Activated CD4-positive, alpha-beta T cell treated with anti-CD3 and anti-CD28 coated beads, Interleukin-2, amount 10 ng/mL, durations not matched to agents 24 days and 14 days (primary cell): Measurements from ENCODE around the gene DVL1. TPM values are rescaled to one million over a fixed set of nuclear protein-coding genes. Genes with fewer than 3 reads are reported as not detected.

Source experiments
- DNase-seq: peaks from one replicate; pipeline ENCODE4 v3.0.0; 2022
- H3K27ac Mint-ChIP-seq: one replicate; pipeline ENCODE4 v1.8.0; 2022; ENCODE audit warnings: mild to moderate bottlenecking, mixed read lengths
- H3K27me3 Mint-ChIP-seq: one replicate; pipeline ENCODE4 v1.8.0; 2022; ENCODE audit warnings: mixed read lengths
- H3K36me3 Mint-ChIP-seq: one replicate; pipeline ENCODE4 v1.8.0; 2022; ENCODE audit warnings: low read depth, mild to moderate bottlenecking, mixed read lengths
- H3K4me1 Mint-ChIP-seq: one replicate; pipeline ENCODE4 v1.8.0; 2021; ENCODE audit warnings: mixed read lengths
- H3K4me3 Mint-ChIP-seq: one replicate; pipeline ENCODE4 v1.8.0; 2022; ENCODE audit warnings: mild to moderate bottlenecking, moderate library complexity, mixed read lengths
- H3K9me3 Mint-ChIP-seq: one replicate; pipeline ENCODE4 v1.8.0; 2021; ENCODE audit warnings: mixed read lengths
- intact Hi-C: fragments of 100-400 bp; cut with micrococcal nuclease; formaldehyde crosslinking; loops from one replicate; pipeline ENCODE4 v1.15.1; 2023
- total RNA-seq: library from RNA; stranded (reverse); gene quantifications from 2 replicates; pipeline ENCODE4 v1.2.3, GENCODE V29; 2022

The DVL1 gene
- total RNA-seq, 1 donor from 2014 or later = 65.9 TPM

DNA sequence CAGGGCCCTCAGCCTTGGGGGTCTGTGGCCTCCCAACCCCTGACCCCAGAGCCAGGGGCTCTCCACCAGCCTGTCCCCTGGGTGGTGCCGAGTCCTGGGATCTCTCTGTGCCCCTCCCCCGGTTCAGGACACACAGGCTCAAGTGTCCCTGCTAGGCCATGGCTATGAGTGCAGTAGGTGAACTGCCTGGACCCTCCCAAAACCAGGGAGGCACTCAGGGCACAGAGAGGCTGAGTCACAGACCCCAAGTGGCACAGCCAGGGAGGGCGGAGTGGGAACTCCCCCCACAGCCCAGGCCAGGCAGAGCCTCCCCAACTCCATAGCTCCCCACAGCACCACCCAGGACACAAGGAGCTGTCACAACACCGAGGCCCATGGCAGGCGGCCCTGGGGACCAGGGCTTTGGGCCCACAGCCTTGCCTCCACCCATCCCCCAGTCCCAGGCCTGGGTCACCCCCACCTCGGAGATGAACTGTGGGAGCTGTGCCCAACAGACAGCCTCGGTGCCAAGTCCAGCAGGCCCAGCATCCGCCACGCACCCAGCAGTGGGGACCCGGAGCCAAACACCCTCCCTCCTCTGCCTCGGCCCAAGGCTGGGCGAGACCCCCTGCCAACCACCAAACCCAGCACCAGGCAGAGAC is 3.2 kb downstream of the DVL1 start:
- Mint-ChIP-seq H3K9me3 (no peaks in the 10 kb centered on the region), H3K4me3 (no peak overlapping the region), H3K27me3 (no peaks in the 10 kb centered on the region), H3K36me3 (peaks cover 4% of the 10 kb centered on the region), H3K4me1 (peaks cover 12% of the 10 kb centered on the region), H3K27ac (no peak overlapping the region)
- no peak for DNase-seq
- intact Hi-C loops = no loop called here

DNA sequence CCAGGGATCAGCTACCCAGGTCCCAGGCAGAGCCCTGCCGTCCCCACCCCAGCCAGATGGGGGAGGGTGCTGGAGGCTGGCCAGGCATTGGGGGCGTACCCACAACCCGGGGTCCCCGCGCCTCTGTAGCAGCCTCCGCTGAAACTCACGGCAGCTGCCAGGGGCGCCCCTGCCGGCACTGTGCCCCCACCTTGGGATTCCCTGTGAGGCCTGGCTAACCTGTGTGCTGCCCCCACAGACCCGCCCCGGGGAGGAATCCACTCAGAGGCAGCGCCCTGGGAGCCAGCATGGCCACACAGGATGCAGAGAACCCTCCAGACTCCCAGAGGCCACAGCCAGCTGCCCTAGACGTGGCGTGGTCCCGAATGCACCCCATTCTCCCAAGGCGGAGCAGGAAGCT is 3.8 kb downstream of the DVL1 start:
- no peak overlapping the region for H3K4me3 Mint-ChIP-seq
- peaks cover 12% of the 10 kb centered on the region for H3K4me1 Mint-ChIP-seq
- no peaks in the 10 kb centered on the region for H3K27me3 Mint-ChIP-seq
- peaks cover 10% of the 10 kb centered on the region for H3K36me3 Mint-ChIP-seq
- DNase-seq = no peak
- H3K9me3 Mint-ChIP-seq = no peaks in the 10 kb centered on the region
- no peak overlapping the region for H3K27ac Mint-ChIP-seq
- intact Hi-C loops = no loop called here

GRCh38 chr1:1344655-1345361 is 4.4 kb downstream of the DVL1 start:
- Mint-ChIP-seq H3K4me1 (peaks cover 12% of the 10 kb centered on the region), H3K4me3 (no peak overlapping the region), H3K9me3 (no peaks in the 10 kb centered on the region), H3K27me3 (no peaks in the 10 kb centered on the region), H3K36me3 (peaks cover 16% of the 10 kb centered on the region), H3K27ac (no peak overlapping the region)
- intact Hi-C loops = no loop called here
- DNase-seq = no peak

GRCh38 chr1:1343811-1344421 is 5.3 kb downstream of the DVL1 start:
- Mint-ChIP-seq H3K4me1 (peaks cover 12% of the 10 kb centered on the region), H3K27me3 (no peaks in the 10 kb centered on the region), H3K36me3 (peaks cover 21% of the 10 kb centered on the region), H3K4me3 (no peak overlapping the region), H3K27ac (no peak overlapping the region), H3K9me3 (no peaks in the 10 kb centered on the region)
- intact Hi-C loops = no loop called here
- DNase-seq = no peak

GRCh38 chr1:1342584-1343115 is 6.6 kb downstream of the DVL1 start:
- intact Hi-C loops = no loop called here
- DNase-seq = no peak
- Mint-ChIP-seq H3K4me3 (no peak overlapping the region), H3K36me3 (peaks cover 26% of the 10 kb centered on the region), H3K27ac (no peak overlapping the region), H3K9me3 (no peaks in the 10 kb centered on the region), H3K4me1 (peaks cover 11% of the 10 kb centered on the region), H3K27me3 (no peaks in the 10 kb centered on the region)

GRCh38 chr1:1342061-1342562 is 7.1 kb downstream of the DVL1 start:
- H3K27ac Mint-ChIP-seq = no peak overlapping the region
- no peak overlapping the region for H3K4me3 Mint-ChIP-seq
- DNase-seq = no peak
- H3K4me1 Mint-ChIP-seq = peaks cover 7% of the 10 kb centered on the region
- intact Hi-C loops = no loop called here
- no peaks in the 10 kb centered on the region for H3K27me3 Mint-ChIP-seq
- H3K36me3 Mint-ChIP-seq = peaks cover 27% of the 10 kb centered on the region
- H3K9me3 Mint-ChIP-seq = no peaks in the 10 kb centered on the region

- no peak for DNase-seq
- intact Hi-C loops = no loop called here
- Mint-ChIP-seq H3K36me3 (peaks cover 27% of the 10 kb centered on the region), H3K27ac (no peak overlapping the region), H3K9me3 (no peaks in the 10 kb centered on the region), H3K4me3 (no peak overlapping the region), H3K4me1 (peaks cover 2% of the 10 kb centered on the region), H3K27me3 (no peaks in the 10 kb centered on the region)
These were observed 7.6 kb downstream of the DVL1 start for GRCh38 chr1:1341549-1342021.

DNA sequence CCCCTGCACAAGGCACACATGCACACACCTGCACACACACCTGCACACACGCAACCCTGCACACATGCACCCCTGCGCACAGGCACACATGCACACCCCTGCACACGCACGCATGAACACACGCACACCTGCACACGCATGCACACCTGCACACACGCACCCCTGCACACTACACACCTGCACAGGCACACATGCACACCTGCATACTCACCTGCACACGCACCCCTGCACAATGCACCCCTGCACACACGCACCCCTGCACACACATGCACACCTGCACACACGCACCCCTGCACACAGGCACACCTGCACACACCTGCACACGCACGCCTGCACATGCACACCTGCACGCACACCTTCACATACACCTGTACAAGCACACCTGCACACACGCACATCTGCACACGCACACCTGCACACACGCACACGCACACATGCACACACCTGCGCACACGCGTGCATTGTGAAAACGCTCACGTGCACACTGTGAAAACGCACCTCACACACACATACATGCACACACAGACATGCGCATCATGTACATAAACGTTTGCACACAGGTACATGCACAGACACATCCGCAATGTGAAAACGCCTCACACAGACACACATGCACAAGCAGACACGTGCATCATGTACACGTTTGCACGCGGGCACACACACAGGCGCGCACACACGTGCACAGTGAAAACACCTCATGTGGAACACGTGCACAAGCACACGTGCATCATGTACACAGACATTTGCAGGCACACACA is 8.2 kb downstream of the DVL1 start:
- no peak overlapping the region for H3K27ac Mint-ChIP-seq
- peaks cover 27% of the 10 kb centered on the region for H3K36me3 Mint-ChIP-seq
- H3K4me3 Mint-ChIP-seq = no peak overlapping the region
- H3K27me3 Mint-ChIP-seq = no peaks in the 10 kb centered on the region
- H3K9me3 Mint-ChIP-seq = no peaks in the 10 kb centered on the region
- H3K4me1 Mint-ChIP-seq = peaks cover 2% of the 10 kb centered on the region
- intact Hi-C loops = no loop called here
- DNase-seq = no peak

GRCh38 chr1:1340185-1340584 is 9.0 kb downstream of the DVL1 start:
- intact Hi-C loops = no loop called here
- no peaks in the 10 kb centered on the region for H3K27me3 Mint-ChIP-seq
- no peak overlapping the region for H3K27ac Mint-ChIP-seq
- H3K36me3 Mint-ChIP-seq = peaks cover 27% of the 10 kb centered on the region
- H3K4me3 Mint-ChIP-seq = no peak overlapping the region
- H3K9me3 Mint-ChIP-seq = no peaks in the 10 kb centered on the region
- DNase-seq = no peak
- peaks cover 2% of the 10 kb centered on the region for H3K4me1 Mint-ChIP-seq

DNA sequence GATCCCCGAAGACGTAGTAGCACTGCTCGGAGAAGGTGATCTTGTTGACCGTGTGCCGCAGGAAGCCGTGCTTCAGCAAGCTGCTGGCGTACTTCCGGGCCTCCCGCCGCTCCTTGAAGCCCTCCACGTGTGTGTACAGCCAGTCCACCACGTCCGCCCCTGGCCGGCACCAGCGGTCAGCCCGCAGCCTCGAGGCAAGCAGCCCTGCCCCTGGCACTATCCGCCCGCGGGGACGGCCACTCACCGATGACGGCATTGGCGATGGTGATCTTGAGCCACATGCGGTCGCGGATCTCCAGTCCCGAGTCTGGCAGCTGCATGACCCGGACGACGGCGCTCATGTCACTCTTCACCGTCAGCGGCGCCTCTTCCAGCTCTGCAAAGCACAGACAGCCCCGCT is 10.9 kb downstream of the DVL1 start:
- H3K27me3 Mint-ChIP-seq = no peaks in the 10 kb centered on the region
- H3K36me3 Mint-ChIP-seq = peaks cover 27% of the 10 kb centered on the region
- intact Hi-C loops = no loop called here
- H3K4me3 Mint-ChIP-seq = no peak overlapping the region
- DNase-seq = no peak
- H3K27ac Mint-ChIP-seq = no peak overlapping the region
- H3K9me3 Mint-ChIP-seq = no peaks in the 10 kb centered on the region
- H3K4me1 Mint-ChIP-seq = no peaks in the 10 kb centered on the region

DNA sequence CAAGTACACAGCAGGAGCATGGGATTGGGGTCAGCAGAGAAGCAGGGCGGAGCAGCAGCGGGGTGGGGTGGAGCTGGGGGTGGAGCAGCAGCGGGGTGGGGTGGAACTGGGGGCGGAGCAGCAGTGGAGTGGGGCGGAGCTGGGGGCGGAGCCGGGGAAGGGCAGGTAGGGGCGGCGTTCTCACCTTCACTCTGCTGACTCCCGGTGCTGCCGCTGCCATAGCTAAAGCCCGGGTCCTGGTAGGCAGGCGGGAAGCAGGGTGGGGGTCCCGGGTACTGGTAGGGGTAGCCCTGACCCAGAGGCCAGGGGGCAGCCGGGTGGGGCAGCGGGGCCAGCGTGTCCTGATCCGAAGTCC is 11.4 kb downstream of the DVL1 start:
- intact Hi-C loops = no loop called here
- no peak overlapping the region for H3K27ac Mint-ChIP-seq
- H3K4me3 Mint-ChIP-seq = no peak overlapping the region
- H3K36me3 Mint-ChIP-seq = peaks cover 27% of the 10 kb centered on the region
- DNase-seq = peak; percentile 78
- no peaks in the 10 kb centered on the region for H3K27me3 Mint-ChIP-seq
- no peaks in the 10 kb centered on the region for H3K4me1 Mint-ChIP-seq
- no peaks in the 10 kb centered on the region for H3K9me3 Mint-ChIP-seq

DNA sequence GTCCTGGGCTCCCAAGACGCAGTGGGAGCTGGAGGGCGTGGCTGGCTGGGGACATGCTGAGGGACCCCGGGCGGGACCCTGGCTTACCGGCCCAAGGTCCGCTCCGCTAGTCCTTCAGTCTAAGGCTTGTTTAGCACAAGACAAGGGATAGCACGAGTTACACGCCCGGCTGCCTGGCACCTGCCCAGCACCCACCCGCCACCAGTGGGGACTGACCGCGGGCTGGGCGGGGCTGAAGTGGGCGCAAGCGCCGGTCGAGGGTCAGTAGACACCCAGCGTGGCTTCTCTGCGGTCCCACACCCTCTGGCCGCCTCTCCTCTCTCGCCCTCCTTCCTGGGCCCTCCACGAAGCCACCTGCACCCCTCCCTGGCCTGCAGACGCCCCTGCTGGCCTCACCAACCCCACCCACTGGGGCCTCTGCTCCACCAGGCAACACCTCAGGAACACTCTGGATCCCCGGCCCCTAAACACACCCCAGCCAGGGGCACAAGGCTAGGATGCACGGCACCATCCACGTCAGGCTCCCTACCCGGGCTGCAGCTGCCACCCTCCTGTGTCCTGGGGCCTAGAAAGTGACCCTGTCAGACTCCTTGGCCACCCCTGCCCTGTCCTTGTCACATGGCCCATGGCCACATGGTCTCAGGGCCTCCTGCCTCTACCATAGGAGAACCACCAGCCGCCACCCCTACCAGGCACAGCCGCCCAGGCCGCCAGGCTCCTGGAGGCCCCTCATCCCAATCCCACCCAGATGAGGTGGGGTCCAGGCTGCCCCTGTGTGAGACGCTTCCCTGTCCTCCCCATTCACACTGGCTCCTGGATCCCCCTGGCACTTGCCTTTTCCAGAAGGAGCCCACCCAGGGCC is 12.1 kb downstream of the DVL1 start:
- Mint-ChIP-seq H3K36me3 (peaks cover 27% of the 10 kb centered on the region), H3K27ac (no peak overlapping the region), H3K27me3 (no peaks in the 10 kb centered on the region), H3K9me3 (no peaks in the 10 kb centered on the region), H3K4me3 (no peak overlapping the region), H3K4me1 (no peaks in the 10 kb centered on the region)
- DNase-seq = no peak
- intact Hi-C loops = no loop called here

- peaks cover 27% of the 10 kb centered on the region for H3K36me3 Mint-ChIP-seq
- no peak overlapping the region for H3K4me3 Mint-ChIP-seq
- H3K27me3 Mint-ChIP-seq = no peaks in the 10 kb centered on the region
- no peak for DNase-seq
- no peak overlapping the region for H3K27ac Mint-ChIP-seq
- H3K4me1 Mint-ChIP-seq = no peaks in the 10 kb centered on the region
- intact Hi-C loops = no loop called here
- no peaks in the 10 kb centered on the region for H3K9me3 Mint-ChIP-seq
These were observed 12.8 kb downstream of the DVL1 start for GRCh38 chr1:1336446-1336845.
